ENCODE results near the gene CCDC134.

DNA sequence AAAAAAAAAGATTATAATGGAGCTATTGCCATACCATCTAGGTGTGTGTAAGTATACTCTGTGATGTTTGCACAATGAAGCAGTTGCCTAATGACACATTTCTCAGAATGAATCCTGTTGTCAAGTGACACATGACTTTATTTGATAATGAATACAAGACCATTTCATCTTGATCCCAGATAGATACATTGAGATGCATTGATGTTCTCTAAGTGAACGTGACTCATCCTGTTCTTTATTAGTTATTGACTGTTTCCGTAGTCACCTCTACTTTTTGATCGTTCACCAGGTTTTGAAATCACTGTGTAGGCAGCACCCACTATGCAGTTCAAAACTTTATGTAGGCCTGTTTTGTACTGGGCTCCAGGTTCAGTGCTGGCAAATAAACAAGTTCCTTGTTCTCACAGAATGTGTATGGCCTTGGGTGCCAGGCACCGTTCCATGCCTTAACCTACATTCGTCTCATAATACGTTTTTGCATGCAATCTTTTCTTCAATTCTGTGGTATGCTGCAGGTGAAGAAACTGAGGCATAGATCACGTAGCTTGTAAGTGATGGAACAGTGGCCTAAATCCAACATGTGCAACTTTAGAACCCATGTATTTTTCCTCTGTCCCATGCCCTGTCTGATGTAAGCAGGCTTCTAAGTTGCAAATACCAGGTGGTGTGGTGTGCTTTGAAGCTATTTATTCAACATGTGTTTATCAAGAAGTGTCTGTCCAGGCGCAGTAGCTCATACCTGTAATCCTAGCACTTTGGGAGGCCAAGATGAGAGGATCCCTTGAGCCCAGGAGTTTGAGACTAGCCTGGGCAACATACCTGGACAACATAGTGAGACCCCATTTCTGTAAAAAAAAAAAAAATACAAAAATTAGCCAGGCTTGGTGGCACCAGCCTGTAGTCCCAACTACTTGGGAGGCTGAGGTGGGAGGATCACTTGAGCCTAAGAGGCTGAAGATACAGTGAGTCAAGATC, 42.8 kb downstream of the CCDC134 start:
- TF ChIP-seq POLR2AphosphoS5 (IDR thresholded peaks at IDR 0.05; ENCODE audit: low read depth, low read length) (no peak), REST (IDR thresholded peaks at IDR 0.05; ENCODE audit: insufficient read depth in 1 of 2, low read depth in 2 of 2, low read length in 1 of 2) (no peak), TCF7L2 (IDR thresholded peaks at IDR 0.05; ENCODE audit: low read depth, low read length) (no peak), SIN3A (IDR thresholded peaks at IDR 0.05; ENCODE audit: borderline replicate concordance, insufficient read depth, low read depth, low read length) (no peak)
- TF ChIP-seq, protein P1, sequence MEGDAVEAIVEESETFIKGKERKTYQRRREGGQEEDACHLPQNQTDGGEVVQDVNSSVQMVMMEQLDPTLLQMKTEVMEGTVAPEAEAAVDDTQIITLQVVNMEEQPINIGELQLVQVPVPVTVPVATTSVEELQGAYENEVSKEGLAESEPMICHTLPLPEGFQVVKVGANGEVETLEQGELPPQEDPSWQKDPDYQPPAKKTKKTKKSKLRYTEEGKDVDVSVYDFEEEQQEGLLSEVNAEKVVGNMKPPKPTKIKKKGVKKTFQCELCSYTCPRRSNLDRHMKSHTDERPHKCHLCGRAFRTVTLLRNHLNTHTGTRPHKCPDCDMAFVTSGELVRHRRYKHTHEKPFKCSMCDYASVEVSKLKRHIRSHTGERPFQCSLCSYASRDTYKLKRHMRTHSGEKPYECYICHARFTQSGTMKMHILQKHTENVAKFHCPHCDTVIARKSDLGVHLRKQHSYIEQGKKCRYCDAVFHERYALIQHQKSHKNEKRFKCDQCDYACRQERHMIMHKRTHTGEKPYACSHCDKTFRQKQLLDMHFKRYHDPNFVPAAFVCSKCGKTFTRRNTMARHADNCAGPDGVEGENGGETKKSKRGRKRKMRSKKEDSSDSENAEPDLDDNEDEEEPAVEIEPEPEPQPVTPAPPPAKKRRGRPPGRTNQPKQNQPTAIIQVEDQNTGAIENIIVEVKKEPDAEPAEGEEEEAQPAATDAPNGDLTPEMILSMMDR (IDR thresholded peaks at IDR 0.05): no peak
